Left lung (tissue), 10 donors: ENCODE results near the gene DPYSL4. TPM values are rescaled to one million over a fixed set of nuclear protein-coding genes. Genes with fewer than 3 reads are reported as not detected.

ENCODE experiments used
- ATAC-seq: fragments of 200-7000 bp; cut with Tn5 transposase; one replicate; pipeline ENCODE4 v1.9.1; 2020; ENCODE audit warnings: moderate library complexity
- DNase-seq, 4 donors: peaks; one replicate each; pipeline ENCODE4 v3.0.0-alpha.2; 2013 to 2020
- H3K27ac ChIP-seq, 2 donors: fragments of 200-600 bp; sonication (generic) in 1 of 2; one replicate each; pipeline versions ENCODE4 v1.5.0 to v1.8.0; 2020 to 2021
- H3K27me3 ChIP-seq, 2 donors: fragments of 200-600 bp; sonication (generic) in 1 of 2; one replicate each; pipeline versions ENCODE4 v1.5.0 to v1.8.0; 2020 to 2021
- H3K36me3 ChIP-seq, 2 donors: fragments of 200-600 bp; sonication (generic) in 1 of 2; one replicate each; pipeline versions ENCODE4 v1.5.0 to v1.8.0; 2020 to 2021
- H3K4me1 ChIP-seq, 2 donors: fragments of 200-600 bp; one replicate each; pipeline ENCODE4 v1.8.0; 2021
- H3K4me3 ChIP-seq, 2 donors: fragments of 200-600 bp; sonication (generic) in 1 of 2; one replicate each; pipeline versions ENCODE4 v1.5.0 to v1.8.0; 2020 to 2021; ENCODE audit warnings: mild to moderate bottlenecking in 1 of 2
- H3K9me3 ChIP-seq, 2 donors: fragments of 200-600 bp; sonication (generic) in 1 of 2; one replicate each; pipeline versions ENCODE4 v1.5.0 to v1.8.0; 2020 to 2021
- CTCF ChIP-seq, 2 donors: fragments of 200-600 bp; sonication (generic) in 1 of 2; IDR thresholded peaks; one replicate each; pipeline versions ENCODE4 v1.5.0 to v1.8.0; 2021; ENCODE audit warnings: antibody characterized with exemption in 2 of 2
- intact Hi-C, 2 donors: fragments of 100-400 bp; cut with DNase I; formaldehyde crosslinking; loops; one replicate each; pipeline versions ENCODE4 v1.11.2 to v1.14.2; 2022
- polyA plus RNA-seq, 6 donors: library from polyadenylated mRNA; unstranded; fragments of 120-200 nt; gene quantifications; one replicate each; pipeline ENCODE4 v1.2.1, GENCODE V29; 2013; ENCODE audit not compliant: insufficient read length in 6 of 6
- total RNA-seq, 2 donors: library from RNA; stranded (reverse); fragmentation: NEBNext Ultra II Directional; extraction: Animal tissue kit (Norgen Biotek cat#: 25700); gene quantifications; one replicate each; pipeline ENCODE4 v1.2.1, GENCODE V29; 2021
- donor health status: DM: no; HTN: yes; CAD: no.
- donor health status: DM: no; HTN: no; CAD: no.

Gene DPYSL4
- total and polyA plus RNA-seq, 8 donors = 1.3 to 14.6 (median 10.4) TPM

DNA sequence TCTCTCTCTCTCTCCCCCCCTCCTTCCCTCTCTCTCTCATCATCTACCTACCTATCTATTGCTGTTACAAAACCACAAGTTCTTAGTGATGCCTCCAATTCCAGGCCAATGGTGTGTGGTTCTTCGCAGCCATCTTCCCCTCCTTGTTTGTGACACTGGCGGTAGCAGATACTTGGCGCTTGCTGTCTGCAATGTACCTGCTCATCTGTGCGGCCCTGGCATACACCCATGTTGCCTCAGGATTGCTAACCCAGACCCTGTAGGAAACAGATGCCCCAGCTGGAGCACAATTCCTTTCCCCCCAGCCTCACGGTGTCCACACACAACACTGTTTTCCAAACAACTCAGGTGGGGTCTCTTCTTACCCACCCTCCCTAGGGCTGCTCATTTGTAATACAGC lies 13.6 kb upstream of the DPYSL4 start:
- peak in 1 of 4 donors; percentile 15 for DNase-seq
- no peaks in the 10 kb centered on the region for H3K4me1 ChIP-seq
- H3K27ac ChIP-seq = no peak overlapping the region
- no peaks in the 10 kb centered on the region for H3K36me3 ChIP-seq
- H3K27me3 ChIP-seq = peaks cover 0 to 64% of the 10 kb centered on the region in 2 donors
- no peak for ATAC-seq
- H3K4me3 ChIP-seq = no peak overlapping the region
- intact Hi-C loops = no loop called here
- no peak for TF ChIP-seq CTCF (IDR thresholded peaks at IDR 0.05)
- no peaks in the 10 kb centered on the region for H3K9me3 ChIP-seq

DNA sequence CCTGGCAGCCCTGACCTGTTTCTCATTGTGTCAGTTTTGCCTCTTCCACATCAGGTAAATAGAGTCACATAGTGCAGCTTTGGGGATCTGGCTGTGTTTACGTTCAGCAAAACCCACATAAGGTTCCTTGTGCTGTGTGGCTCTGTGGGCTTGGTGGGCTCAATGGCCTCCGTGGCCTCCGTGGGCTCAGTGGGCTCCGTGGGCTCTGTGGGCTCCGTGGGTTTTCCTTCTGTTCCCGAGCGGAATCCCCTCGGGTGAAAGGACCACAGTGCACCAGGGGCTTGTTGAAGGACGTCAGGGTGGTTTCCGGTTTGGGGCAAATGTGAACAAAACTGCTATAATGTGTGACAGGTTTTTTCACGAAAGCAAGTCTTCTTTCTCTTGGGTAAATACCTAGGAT lies 12.5 kb upstream of the DPYSL4 start:
- Histone ChIP-seq H3K4me3 (no peak overlapping the region), H3K36me3 (no peaks in the 10 kb centered on the region), H3K9me3 (no peaks in the 10 kb centered on the region), H3K27ac (no peak overlapping the region), H3K27me3 (peaks cover 0 to 64% of the 10 kb centered on the region in 2 donors), H3K4me1 (no peaks in the 10 kb centered on the region)
- no peak for ATAC-seq
- intact Hi-C loops = no loop called here
- DNase-seq = no peak
- no peak for TF ChIP-seq CTCF (IDR thresholded peaks at IDR 0.05)

- H3K9me3 ChIP-seq = no peaks in the 10 kb centered on the region
- DNase-seq = no peak
- H3K27ac ChIP-seq = no peak overlapping the region
- ATAC-seq = no peak
- no peak for TF ChIP-seq CTCF (IDR thresholded peaks at IDR 0.05)
- no peak overlapping the region for H3K4me3 ChIP-seq
- no peaks in the 10 kb centered on the region for H3K36me3 ChIP-seq
- H3K27me3 ChIP-seq = peaks cover 0 to 56% of the 10 kb centered on the region in 2 donors
- intact Hi-C loops = no loop called here
- no peaks in the 10 kb centered on the region for H3K4me1 ChIP-seq
These were observed 11.3 kb upstream of the DPYSL4 start for GRCh38 chr10:132175408-132175807.

DNA sequence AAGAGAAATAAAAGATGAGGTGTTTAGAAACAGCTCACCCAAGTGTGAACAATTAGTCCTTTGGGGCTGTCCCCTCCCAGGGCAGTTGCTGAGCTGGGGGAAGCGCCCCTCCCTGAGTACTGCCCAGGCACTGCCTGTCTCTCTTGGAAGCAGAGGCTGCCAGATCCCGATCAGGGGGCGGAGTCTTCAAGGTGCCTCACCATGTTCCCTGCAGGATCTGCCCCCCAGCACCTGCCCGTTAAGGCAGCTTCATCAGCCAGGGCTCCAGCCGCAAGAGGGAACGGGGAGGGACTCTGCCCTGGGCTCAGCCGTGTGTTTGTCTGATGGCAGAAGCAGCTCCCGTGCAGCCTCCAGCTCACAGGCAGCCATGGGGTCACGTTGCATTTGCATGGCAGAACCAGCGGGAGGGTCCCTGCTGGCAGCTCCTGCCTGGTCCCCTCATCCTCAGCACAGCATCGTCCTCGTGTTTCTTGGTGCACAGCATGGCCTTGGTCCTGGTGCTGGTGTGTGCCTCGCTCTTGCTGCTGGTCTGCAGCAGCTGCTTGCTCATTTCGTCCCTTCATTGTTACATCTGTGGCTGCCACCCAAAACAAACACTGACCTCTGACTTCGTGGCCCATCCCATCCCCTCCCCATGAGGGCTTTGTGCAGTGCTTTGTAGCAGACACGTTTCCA lies 10.7 kb upstream of the DPYSL4 start:
- TF ChIP-seq CTCF (IDR thresholded peaks at IDR 0.05) = no peak
- no peaks in the 10 kb centered on the region for H3K36me3 ChIP-seq
- no peaks in the 10 kb centered on the region for H3K9me3 ChIP-seq
- H3K27me3 ChIP-seq = peaks cover 0 to 50% of the 10 kb centered on the region in 2 donors
- intact Hi-C loops = no loop called here
- no peak overlapping the region for H3K27ac ChIP-seq
- no peak for DNase-seq
- H3K4me3 ChIP-seq = no peak overlapping the region
- ATAC-seq = no peak
- H3K4me1 ChIP-seq = no peaks in the 10 kb centered on the region

- DNase-seq = no peak
- no peak overlapping the region for H3K27ac ChIP-seq
- no peaks in the 10 kb centered on the region for H3K36me3 ChIP-seq
- no peaks in the 10 kb centered on the region for H3K4me1 ChIP-seq
- no peaks in the 10 kb centered on the region for H3K9me3 ChIP-seq
- intact Hi-C loops = no loop called here
- peaks cover 0 to 51% of the 10 kb centered on the region in 2 donors for H3K27me3 ChIP-seq
- no peak for ATAC-seq
- H3K4me3 ChIP-seq = no peak overlapping the region
- no peak for TF ChIP-seq CTCF (IDR thresholded peaks at IDR 0.05)
These were observed 9.9 kb upstream of the DPYSL4 start for GRCh38 chr10:132176623-132177500.
